RKO (cell line): Measurements from ENCODE around the gene VPS13D.

Experiments used
- DNase-seq: peaks from one replicate; pipeline ENCODE4 v3.0.0-alpha.2; 2016; ENCODE audit warnings: low spot score

The VPS13D gene

GRCh38 chr1:12496154-12496961 is 266.5 kb downstream of the VPS13D start:
- no peak for DNase-seq

- no peak for DNase-seq
Observed at GRCh38 chr1:12499539-12500240, 269.9 kb downstream of the VPS13D start.

DNA sequence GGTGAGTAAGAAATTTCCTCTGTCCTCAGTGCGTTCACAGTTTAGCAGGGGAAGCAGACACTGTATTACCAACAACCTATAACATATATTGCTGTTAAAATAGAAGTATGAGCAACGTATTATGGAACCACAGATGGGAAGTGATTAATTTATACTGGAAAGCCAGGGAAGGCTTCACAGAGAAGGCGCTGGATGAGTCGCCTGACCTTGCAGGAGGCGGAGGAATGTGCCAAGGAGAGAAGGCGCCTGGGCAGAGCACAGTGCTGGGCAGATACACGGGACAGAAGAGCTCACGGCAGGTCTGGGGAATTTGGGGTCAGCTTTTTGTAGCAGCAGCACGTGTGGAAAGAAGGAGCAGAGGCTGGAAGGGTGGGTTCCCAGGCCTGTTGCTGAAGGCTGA is 271.8 kb downstream of the VPS13D start:
- DNase-seq: peak; percentile 9

DNA sequence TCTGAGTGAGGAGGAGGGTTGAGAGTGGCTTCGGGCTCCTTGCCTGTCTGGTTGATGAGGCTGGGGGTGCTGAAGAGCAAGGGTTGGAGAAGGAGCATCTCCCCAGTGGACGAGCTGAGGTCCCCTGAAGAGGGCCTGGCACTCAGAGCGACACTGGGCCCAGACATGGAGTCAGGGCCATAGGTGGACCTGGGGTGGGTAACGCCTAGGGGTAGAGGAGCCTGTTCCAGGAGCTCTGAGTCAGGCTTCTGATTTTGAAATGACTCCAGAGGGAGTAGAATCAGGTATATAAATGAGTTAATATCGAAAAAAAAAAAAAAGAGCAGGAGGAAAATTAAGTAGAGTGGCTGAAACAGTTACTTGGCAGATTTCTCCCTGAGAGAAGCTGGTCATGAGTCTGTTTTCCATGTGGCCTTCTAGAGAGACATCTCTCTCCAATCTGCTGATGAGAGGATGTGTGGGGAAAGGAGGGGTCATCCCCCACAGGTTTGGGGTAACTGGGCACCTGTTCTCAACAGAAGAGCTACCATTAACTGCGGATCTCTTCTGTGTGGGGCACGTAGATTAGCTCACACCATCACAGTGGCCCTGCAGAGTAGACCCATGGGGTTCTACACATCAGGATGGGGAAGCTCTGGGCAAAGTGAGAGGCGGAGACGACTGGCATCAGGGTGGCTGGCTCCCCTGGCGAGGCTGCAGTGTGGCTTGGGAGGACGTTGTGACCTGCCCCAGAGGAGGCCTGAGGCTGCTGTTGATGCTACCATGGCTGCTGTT is 272.7 kb downstream of the VPS13D start:
- no peak for DNase-seq

DNA sequence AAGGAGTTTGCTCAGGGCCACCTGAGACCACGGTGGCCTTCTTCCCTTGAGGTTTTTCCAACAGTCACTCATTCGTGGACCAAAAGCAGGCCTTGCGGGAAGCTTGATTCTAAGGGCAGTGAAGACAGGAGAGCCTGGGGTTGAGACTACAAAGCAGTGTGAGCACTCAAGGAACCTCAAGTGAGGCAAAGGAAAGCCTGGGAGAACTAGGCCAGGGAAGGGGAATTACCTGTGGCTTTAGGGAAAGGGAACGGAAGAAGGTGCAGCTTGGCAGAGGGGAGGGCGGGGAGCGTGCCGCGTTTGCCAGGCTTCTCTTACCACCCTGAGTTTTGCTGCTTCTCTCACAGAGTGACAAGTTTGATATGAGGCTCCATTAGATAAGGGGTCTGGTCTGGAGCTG is 273.9 kb downstream of the VPS13D start:
- DNase-seq: no peak

- DNase-seq: no peak
Observed at GRCh38 chr1:12504601-12505000, 274.8 kb downstream of the VPS13D start.

GRCh38 chr1:12505231-12505630 is 275.4 kb downstream of the VPS13D start:
- no peak for DNase-seq

GRCh38 chr1:12505639-12506280 is 275.9 kb downstream of the VPS13D start:
- no peak for DNase-seq

- no peak for DNase-seq
Observed at GRCh38 chr1:12506281-12507280, 276.8 kb downstream of the VPS13D start.

DNA sequence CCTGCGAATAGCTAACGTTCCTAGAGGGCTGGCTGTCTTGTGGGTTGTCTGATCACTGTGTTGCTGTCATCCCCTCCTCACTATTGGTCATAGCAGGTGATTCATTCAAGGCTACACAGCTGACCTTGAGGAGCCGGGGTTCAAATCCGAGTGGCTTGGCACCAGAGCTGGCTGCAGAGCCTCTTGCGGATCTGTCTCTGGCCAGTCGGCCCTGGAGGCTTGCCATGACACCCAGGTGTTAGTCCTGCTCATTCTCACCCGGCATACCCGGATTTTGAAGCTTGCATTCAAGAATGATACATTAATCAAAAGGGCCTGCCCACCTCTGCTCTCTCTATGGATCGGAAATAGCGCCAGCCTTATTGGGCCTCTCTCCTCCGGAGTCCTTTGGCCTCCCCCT is 277.8 kb downstream of the VPS13D start:
- DNase-seq: no peak

DNA sequence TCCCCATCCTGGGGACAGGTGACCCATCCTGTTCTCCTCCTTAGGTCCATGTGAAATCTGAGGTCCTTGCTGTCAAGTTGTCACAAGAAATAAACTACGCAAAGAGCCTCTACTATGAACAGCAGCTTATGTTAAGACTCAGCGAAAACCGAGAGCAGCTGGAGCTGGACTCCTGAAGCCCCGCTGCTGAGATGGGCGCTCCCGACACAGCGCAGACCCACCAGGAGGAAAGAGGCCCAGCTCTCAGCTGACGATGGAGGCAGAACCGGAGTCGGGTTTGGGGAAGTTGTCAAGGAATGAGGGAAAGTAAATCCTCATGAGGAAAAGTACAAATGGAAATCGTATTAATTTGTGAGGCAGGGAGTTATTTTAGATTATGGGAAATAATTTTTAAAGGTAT is 279.0 kb downstream of the VPS13D start:
- no peak for DNase-seq

DNA sequence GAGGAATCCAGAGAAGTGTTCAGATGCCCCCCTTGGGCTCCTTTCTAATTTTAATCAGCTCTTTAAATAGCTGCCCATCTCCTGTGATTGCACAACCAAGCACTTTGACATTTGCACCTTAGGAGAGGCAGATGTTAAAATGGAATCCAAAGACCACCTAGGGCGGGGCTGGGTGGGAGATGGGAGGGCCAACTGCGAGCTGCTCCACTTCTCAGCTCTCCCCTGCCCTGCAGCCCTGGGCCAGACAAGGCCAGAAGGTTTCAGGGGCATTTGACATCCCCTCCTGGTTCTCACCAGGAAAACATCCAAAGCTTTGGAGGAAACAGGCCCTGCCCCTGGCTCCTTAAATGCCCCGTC is 281.3 kb downstream of the VPS13D start:
- no peak for DNase-seq

GRCh38 chr1:12511516-12512468 is 282.0 kb downstream of the VPS13D start:
- no peak for DNase-seq

DNA sequence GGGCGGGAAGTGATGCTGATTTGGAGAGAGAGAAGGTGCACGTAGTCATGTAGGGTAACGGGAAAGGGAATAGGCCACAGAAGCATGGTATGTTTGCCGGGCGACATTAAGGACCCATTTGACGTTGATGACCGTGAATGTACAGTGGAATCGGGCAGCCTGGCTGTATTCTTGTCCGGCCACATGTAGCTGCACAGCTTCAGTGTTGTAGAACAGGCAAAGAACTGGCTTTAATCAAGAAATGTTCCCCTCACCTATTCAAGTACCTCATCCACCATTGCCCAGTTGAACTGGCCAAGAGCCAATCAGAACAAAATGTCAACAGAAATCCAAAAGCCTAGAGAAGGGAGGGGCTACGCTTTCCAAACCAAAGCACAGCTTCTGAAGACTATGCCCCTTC is 283.4 kb downstream of the VPS13D start:
- DNase-seq: no peak

DNA sequence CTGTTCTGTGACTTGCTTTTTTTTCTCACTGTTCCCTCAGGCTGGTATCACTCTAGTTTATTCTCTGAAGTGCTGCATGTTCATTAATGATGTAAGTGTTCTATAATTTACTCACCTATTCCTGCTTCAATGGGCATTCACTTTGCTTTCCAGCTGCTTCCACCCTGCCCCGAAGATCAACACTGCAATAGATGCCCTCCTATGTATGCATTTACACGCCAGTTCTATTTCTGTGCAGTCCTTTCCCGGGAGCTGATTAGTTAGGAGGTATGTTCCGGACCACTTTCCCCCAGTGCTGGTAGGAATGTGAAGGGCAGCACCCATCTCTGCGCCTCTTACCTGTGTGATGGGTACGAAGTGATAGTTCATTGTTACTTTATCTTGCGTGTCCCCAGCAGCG is 284.8 kb downstream of the VPS13D start:
- DNase-seq: no peak

GRCh38 chr1:12515234-12515633 is 285.4 kb downstream of the VPS13D start:
- DNase-seq: no peak

DNA sequence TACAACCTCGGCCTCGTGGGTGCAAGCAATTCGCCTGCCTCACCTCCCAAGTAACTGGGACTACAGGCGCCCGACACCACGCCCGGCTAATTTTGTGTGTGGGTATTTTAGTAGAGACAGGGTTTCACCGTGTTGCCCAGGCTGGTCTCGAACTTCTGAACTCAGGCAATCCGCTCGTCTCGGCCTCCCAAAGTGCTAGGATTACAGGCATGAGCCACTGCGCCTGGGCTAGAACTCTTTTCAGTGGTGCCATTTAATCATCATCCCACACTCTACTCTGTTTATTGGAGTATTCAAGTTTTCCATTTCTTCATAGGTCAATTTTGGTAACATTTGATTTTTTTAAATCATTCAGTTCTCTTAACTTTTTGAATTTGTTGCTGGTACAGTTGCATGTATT is 286.9 kb downstream of the VPS13D start:
- DNase-seq: no peak

GRCh38 chr1:12518931-12519692 is 289.3 kb downstream of the VPS13D start:
- no peak for DNase-seq

DNA sequence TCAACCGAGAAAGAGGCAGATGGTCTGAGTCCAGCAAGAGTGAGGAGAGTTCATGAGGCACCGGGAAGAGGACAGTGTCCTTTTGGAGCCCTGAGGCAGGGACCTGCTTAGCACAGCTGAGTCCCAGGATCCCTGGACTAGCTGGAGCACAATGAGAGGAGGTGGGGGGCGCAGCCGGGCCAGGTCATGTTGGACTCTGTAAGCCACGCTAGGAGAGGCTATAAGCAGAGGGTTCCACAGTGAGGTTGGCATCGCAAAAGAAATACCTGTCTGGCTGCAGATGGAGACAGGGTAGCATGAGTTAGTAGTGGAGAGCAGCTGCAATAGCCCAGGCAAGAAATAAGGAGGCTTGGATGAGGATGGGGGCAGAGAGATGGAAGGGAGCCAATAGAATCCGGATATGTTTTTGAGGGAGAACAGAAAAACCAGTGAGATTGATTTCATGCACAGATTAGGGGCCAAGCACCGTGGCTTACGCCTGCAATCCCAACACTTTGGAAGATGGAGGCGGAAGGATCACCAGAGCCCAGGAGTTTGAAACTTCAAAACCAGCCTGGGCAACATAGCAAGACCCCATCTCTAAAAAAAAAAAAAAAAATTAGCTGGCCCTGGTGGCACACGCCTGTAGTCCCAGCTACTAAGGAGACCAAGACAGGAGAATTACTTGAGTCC is 290.0 kb downstream of the VPS13D start:
- no peak for DNase-seq
